ENCODE results near the gene TMEM19.

The TMEM19 gene

DNA sequence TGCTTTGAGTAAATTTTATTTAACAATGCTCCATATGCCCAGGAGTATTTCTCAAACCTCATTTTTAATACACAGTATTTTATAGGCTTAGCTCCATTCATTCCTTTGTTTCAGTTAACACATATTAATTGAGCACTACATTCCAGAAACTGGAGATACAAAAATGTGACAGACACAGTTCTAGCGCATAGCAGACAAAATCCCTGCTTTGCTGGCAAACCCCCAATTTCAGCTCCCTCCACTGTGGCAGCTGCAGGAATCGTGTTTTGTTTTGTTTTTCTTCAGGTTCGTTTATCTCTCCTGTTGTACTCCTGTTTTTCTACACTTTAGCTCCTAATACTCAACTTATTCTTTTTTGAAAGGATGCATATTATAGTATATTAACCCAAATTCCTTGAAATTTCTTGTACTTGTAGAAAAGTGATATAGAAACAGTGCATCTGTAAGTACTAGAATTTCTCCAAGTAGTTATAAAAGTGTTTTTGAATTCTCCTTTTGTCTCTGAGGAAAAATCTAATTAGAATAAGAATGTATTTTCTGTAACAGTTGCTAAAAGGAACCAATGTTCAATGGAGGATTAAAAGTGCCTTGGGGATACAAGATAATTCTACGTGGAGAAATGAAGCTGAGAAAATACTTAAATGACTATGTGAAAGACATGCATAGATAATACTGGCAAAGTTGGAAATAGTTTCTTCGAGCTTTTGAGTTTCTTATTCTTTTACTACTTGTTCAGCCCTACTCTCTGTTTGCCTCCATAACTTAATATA lies 62.4 kb downstream of the TMEM19 start:
- DNase-seq (ENCODE audit: low read depth, low spot score), result no peak
- no peak overlapping the region for H3K4me3 ChIP-seq (ENCODE audit: low read length)

GRCh38 chr12:71749666-71750065 lies 63.8 kb downstream of the TMEM19 start:
- H3K4me3 ChIP-seq (ENCODE audit: low read length), result no peak overlapping the region
- DNase-seq (ENCODE audit: low read depth, low spot score), result no peak

GRCh38 chr12:71752891-71753290 lies 67.0 kb downstream of the TMEM19 start:
- DNase-seq (ENCODE audit: low read depth, low spot score), result no peak
- no peak overlapping the region for H3K4me3 ChIP-seq (ENCODE audit: low read length)

All from Jurkat, Clone E6-1 (cell line).